GM12878 (cell line): ENCODE measurements around the gene DCAF17. TPM values are rescaled to one million over a fixed set of nuclear protein-coding genes. Genes with fewer than 3 reads are reported as not detected.

Source experiments
- ATAC-seq: fragments of 200-7000 bp; cut with Tn5 transposase; 3 replicates; pipeline ENCODE4 v1.9.1; 2020; ENCODE audit warnings: mild to moderate bottlenecking, moderate library complexity
- BruUV-seq: library from RNA; stranded (reverse); fragments of 400-500 nt; replicated peaks from 2 replicates; lab custom pipeline; 2021; lab: Mats Ljungman, UMichigan
- CTCF ChIA-PET: fragments of 300-600 bp; sonication (Branson Sonifier 250); formaldehyde crosslinking; extraction: SDS; loops from one replicate; lab custom pipeline; 2021; ENCODE audit warnings: inconsistent platforms; lab: Yijun Ruan, JAX
- POLR2A ChIA-PET: fragments of 350-600 bp; formaldehyde crosslinking; extraction: SDS; loops from one replicate; lab custom pipeline; 2021; ENCODE audit warnings: inconsistent platforms; lab: Charles Lee
- RAD21 ChIA-PET: fragments of 300-600 bp; sonication (Branson Sonifier 250); formaldehyde crosslinking; loops from one replicate; lab custom pipeline; 2023; ENCODE audit warnings: antibody characterized with exemption; ENCODE audit not compliant: unreplicated experiment; lab: Charles Lee
- SMC1A ChIA-PET: fragments of 300-600 bp; sonication (Branson Sonifier 250); formaldehyde crosslinking; loops from one replicate; lab custom pipeline; 2023; ENCODE audit not compliant: unreplicated experiment, uncharacterized antibody; lab: Charles Lee
- DNase-seq: peaks from one replicate; pipeline ENCODE4 v3.0.0-alpha.2; 2011; ENCODE audit warnings: low read depth, low spot score
- FAIRE-seq: peaks from 3 replicates; lab custom pipeline; 2011; peaks lifted over from hg19 to GRCh38; lab: Jason Lieb, UNC
- H2AFZ ChIP-seq: 2 replicates; pipeline ENCODE4 v1.6.0; 2011; ENCODE audit warnings: low read depth, low read length, control low read depth; ENCODE audit not compliant: control insufficient read depth
- H3K27ac ChIP-seq: 2 replicates; pipeline ENCODE4 v1.5.1; 2011; ENCODE audit warnings: control low read depth; ENCODE audit not compliant: control insufficient read depth, insufficient read depth
- H3K27me3 ChIP-seq, 2 experiments: replicated peaks in 1 of 2; 2 replicates each; pipeline versions ENCODE4 v1.6.0 to v1.6.1; 2011; ENCODE audit warnings: low read length in 1 of 2; ENCODE audit not compliant: control insufficient read depth in 2 of 2, insufficient read depth in 2 of 2
- H3K36me3 ChIP-seq, 2 experiments: 2 replicates each; pipeline ENCODE4 v1.5.1; 2011; ENCODE audit warnings: low read length in 1 of 2; ENCODE audit not compliant: control insufficient read depth in 2 of 2, insufficient read depth in 2 of 2
- H3K4me1 ChIP-seq: 2 replicates; pipeline ENCODE4 v1.6.1; 2011; ENCODE audit warnings: mild to moderate bottlenecking, low read length, moderate library complexity, mixed read lengths; ENCODE audit not compliant: control insufficient read depth, insufficient read depth
- H3K4me2 ChIP-seq: 2 replicates; pipeline ENCODE4 v1.6.0; 2011; ENCODE audit warnings: control low read depth; ENCODE audit not compliant: control insufficient read depth, insufficient read depth
- H3K4me3 ChIP-seq: fragments of 200-600 bp; sonication (generic); 2 replicates; pipeline ENCODE4 v1.5.1; 2016
- H3K79me2 ChIP-seq: 2 replicates; pipeline ENCODE4 v1.6.0; 2011; ENCODE audit warnings: low read length; ENCODE audit not compliant: control insufficient read depth, insufficient read depth
- H3K9ac ChIP-seq: 2 replicates; pipeline ENCODE4 v1.8.0; 2011; ENCODE audit warnings: low read length, control low read depth, mixed read lengths; ENCODE audit not compliant: control insufficient read depth, insufficient read depth
- H3K9me3 ChIP-seq: replicated peaks from 3 replicates; pipeline ENCODE4 v1.5.1; 2011; ENCODE audit warnings: mild to moderate bottlenecking, low read length; ENCODE audit not compliant: control insufficient read depth, insufficient read depth
- H4K20me1 ChIP-seq: 2 replicates; pipeline ENCODE4 v1.6.0; 2011; ENCODE audit not compliant: control insufficient read depth, insufficient read depth
- ATF7 ChIP-seq: fragments of 450-650 bp; IDR thresholded peaks from 2 replicates; pipeline ENCODE4 v1.6.1; 2016; ENCODE audit warnings: low read depth, mild to moderate bottlenecking
- BCL3 ChIP-seq: IDR thresholded peaks from 2 replicates; pipeline ENCODE4 v1.6.1; 2011; ENCODE audit warnings: borderline replicate concordance, low read depth, mild to moderate bottlenecking, moderate library complexity, low read length; ENCODE audit not compliant: insufficient read depth, poor library complexity, severe bottlenecking
- CHD1 ChIP-seq: IDR thresholded peaks from 2 replicates; pipeline ENCODE4 v1.6.1; 2012; ENCODE audit warnings: low read depth, low read length, improper control_type of control experiment
- CHD4 ChIP-seq: fragments of 200-600 bp; sonication (generic); IDR thresholded peaks from 2 replicates; pipeline ENCODE4 v1.6.1; 2016; ENCODE audit warnings: mild to moderate bottlenecking
- EP300 ChIP-seq, 2 experiments: fragments of 150-350 bp in 1 of 2; IDR thresholded peaks; 2 replicates each; pipeline ENCODE4 v1.6.1; 2011 to 2012; ENCODE audit warnings: low read depth in 2 of 2, low read length in 2 of 2, borderline replicate concordance in 1 of 2, improper control_type of control experiment in 1 of 2, inconsistent platforms in 1 of 2; ENCODE audit not compliant: control insufficient read depth in 1 of 2
- GABPA ChIP-seq: IDR thresholded peaks from 2 replicates; pipeline ENCODE4 v1.6.1; 2014; ENCODE audit warnings: antibody characterized with exemption, low read depth, mild to moderate bottlenecking, inconsistent platforms
- IRF5 ChIP-seq: fragments of 450-650 bp; IDR thresholded peaks from 2 replicates; pipeline ENCODE4 v1.6.1; 2017; ENCODE audit warnings: borderline replicate concordance
- JUNB ChIP-seq: IDR thresholded peaks from 2 replicates; pipeline ENCODE4 v1.6.1; 2016; ENCODE audit warnings: antibody characterized with exemption, mild to moderate bottlenecking
- KDM1A ChIP-seq: fragments of 200-600 bp; sonication (generic); IDR thresholded peaks from 2 replicates; pipeline ENCODE4 v1.6.1; 2016; ENCODE audit warnings: borderline replicate concordance
- MEF2A ChIP-seq: IDR thresholded peaks from 2 replicates; pipeline ENCODE4 v1.6.1; 2011; ENCODE audit warnings: low read depth, mild to moderate bottlenecking, low read length, moderate library complexity; ENCODE audit not compliant: insufficient read depth
- MYC ChIP-seq: IDR thresholded peaks from 2 replicates; pipeline ENCODE4 v1.6.1; 2011; ENCODE audit warnings: mild to moderate bottlenecking, low read length, moderate library complexity, inconsistent platforms; ENCODE audit not compliant: insufficient read depth, insufficient replicate concordance, insufficient read length, severe bottlenecking
- NFYB ChIP-seq: IDR thresholded peaks from 2 replicates; pipeline ENCODE4 v1.6.1; 2011; ENCODE audit warnings: low read depth, mild to moderate bottlenecking, low read length, improper control_type of control experiment, moderate library complexity; ENCODE audit not compliant: insufficient read depth
- PAX8 ChIP-seq: fragments of 450-650 bp; IDR thresholded peaks from 2 replicates; pipeline ENCODE4 v1.6.1; 2017; ENCODE audit warnings: mild to moderate bottlenecking, moderate library complexity
- PBX3 ChIP-seq: IDR thresholded peaks from 2 replicates; pipeline ENCODE4 v1.6.1; 2011; ENCODE audit warnings: mild to moderate bottlenecking, low read depth, low read length, moderate library complexity; ENCODE audit not compliant: insufficient replicate concordance
- POLR2AphosphoS2 ChIP-seq: IDR thresholded peaks from 2 replicates; pipeline ENCODE4 v1.6.1; 2011; ENCODE audit warnings: low read depth, mild to moderate bottlenecking, low read length, improper control_type of control experiment, moderate library complexity
- RAD51 ChIP-seq: fragments of 450-650 bp; IDR thresholded peaks from 2 replicates; pipeline ENCODE4 v1.6.1; 2016; ENCODE audit warnings: moderate library complexity, mild to moderate bottlenecking, inconsistent platforms
- SMC3 ChIP-seq: IDR thresholded peaks from 2 replicates; pipeline ENCODE4 v1.6.1; 2011; ENCODE audit warnings: low read length, improper control_type of control experiment, borderline replicate concordance
- ZBED1 ChIP-seq: IDR thresholded peaks from 2 replicates; pipeline ENCODE4 v1.6.1; 2016; ENCODE audit warnings: borderline replicate concordance
- WGBS: methylation state at CpG from one replicate; pipeline ENCODE4 v1.1.6; 2016; ENCODE audit warnings: low lambda C conversion rate; ENCODE audit not compliant: insufficient replicate concordance, insufficient coverage; ENCODE audit errors: missing lambda C conversion rate; 5-methylcytosine and 5-hydroxymethylcytosine counted together
- in situ Hi-C: fragments of 300-500 bp; cut with MboI; formaldehyde crosslinking; loops from 9 replicates; pipeline ENCODE4 v1.14.3; 2018; ENCODE audit warnings: mixed read lengths
- intact Hi-C: fragments of 100-400 bp; cut with micrococcal nuclease; formaldehyde crosslinking; loops from one replicate; pipeline ENCODE4 v1.14.2; 2022; ENCODE audit not compliant: unreplicated experiment
- polyA plus RNA-seq, 11 experiments: library from polyadenylated mRNA; depleted of rRNA in 4 of 11; unstranded in 6 of 11; stranded (reverse) in 5 of 11; fragments of >200 nt; fragmentation: Nextera tagmentation in 4 of 11; fragmentation: Illumina TruSeq in 1 of 11; extraction: Ambion mirVana in 4 of 11; extraction: Trizol in 1 of 11; gene quantifications; 1 replicate in 1 of 11; 2 replicates in 10 of 11; pipeline versions ENCODE4 v1.2.1 to v1.2.3, GENCODE V29; 2011 to 2016; ENCODE audit warnings: inconsistent platforms in 2 of 11, missing spikeins in 2 of 11, low read depth in 1 of 11
- total RNA-seq, 4 experiments: library from RNA; depleted of rRNA in 3 of 4; stranded (reverse); fragments of >200 nt in 3 of 4; fragmentation: Illumina TruSeq in 1 of 4; extraction: Trizol in 1 of 4; gene quantifications; 2 replicates each; pipeline versions ENCODE4 v1.2.1 to v1.2.3, GENCODE V29; 2013 to 2021

Gene DCAF17
- total and polyA plus RNA-seq, 10 of the 15 experiments (the other 5 are each of a cell fraction or from before 2014, with no cell fraction given) = 5.2 to 32.9 (median 23.4) TPM

GRCh38 chr2:171387052-171387451, 47.0 kb upstream of the DCAF17 start:
- peaks cover 42% of the 10 kb centered on the region for H3K4me1 ChIP-seq
- in situ Hi-C loops = no loop called here
- over 99% methylated on average over 7 of the region's 7 CpGs for WGBS
- TF ChIP-seq PBX3 (no peak), ATF7 (no peak), EP300 (IDR thresholded peaks at IDR 0.05; ENCODE audit: borderline replicate concordance in 1 of 2, control insufficient read depth in 1 of 2, low read depth in 2 of 2, low read length in 2 of 2) (no peak), RAD51 (no peak), NFYB (no peak), CHD4 (no peak), BCL3 (no peak), IRF5 (no peak), MEF2A (no peak), JUNB (no peak), SMC3 (no peak), ZBED1 (no peak), GABPA (no peak), MYC (no peak), POLR2AphosphoS2 (no peak), KDM1A (no peak), CHD1 (no peak), PAX8 (no peak)

More at GRCh38 chr2:171387052-171387451, 47.0 kb upstream of the DCAF17 start:
- Histone ChIP-seq H3K4me2 (no peak overlapping the region), H3K36me3 (peaks cover 0 to 14% of the 10 kb centered on the region in 2 experiments; a peak in 2 of 4 replicates), H3K79me2 (peaks cover 26% of the 10 kb centered on the region), H3K9me3 (no peaks in the 10 kb centered on the region; the same call in 2 of the 3 replicates), H3K9ac (no peak overlapping the region), H2AFZ (no peak overlapping the region), H3K4me3 (no peak overlapping the region), H3K27ac (no peak overlapping the region), H3K27me3 (no peaks in the 10 kb centered on the region), H4K20me1 (no peaks in the 10 kb centered on the region)
- intact Hi-C loops = no loop called here
- DNase-seq = no peak
- no peak for FAIRE-seq
- SMC1A ChIA-PET = interaction anchor here (0.9 to 3.2 kb wide), 9 partner anchors 8 to 61 kb away, joined by 3 to 25 read pairs (median 3); no protein-coding TSS in a partner anchor
- POLR2A ChIA-PET = no interaction called here
- RAD21 ChIA-PET = interaction anchor here (1.0 kb wide), 1 partner anchor 27 kb away, joined by 3 read pairs; no protein-coding TSS in a partner anchor
- CTCF ChIA-PET = interaction anchor here (1.1 kb wide), 1 partner anchor 14 kb away, joined by 3 read pairs; no protein-coding TSS in a partner anchor
- no TSS peak for BruUV-seq
- no peak for ATAC-seq
